Measurements from ENCODE around the gene DSTN.

The DSTN gene

DNA sequence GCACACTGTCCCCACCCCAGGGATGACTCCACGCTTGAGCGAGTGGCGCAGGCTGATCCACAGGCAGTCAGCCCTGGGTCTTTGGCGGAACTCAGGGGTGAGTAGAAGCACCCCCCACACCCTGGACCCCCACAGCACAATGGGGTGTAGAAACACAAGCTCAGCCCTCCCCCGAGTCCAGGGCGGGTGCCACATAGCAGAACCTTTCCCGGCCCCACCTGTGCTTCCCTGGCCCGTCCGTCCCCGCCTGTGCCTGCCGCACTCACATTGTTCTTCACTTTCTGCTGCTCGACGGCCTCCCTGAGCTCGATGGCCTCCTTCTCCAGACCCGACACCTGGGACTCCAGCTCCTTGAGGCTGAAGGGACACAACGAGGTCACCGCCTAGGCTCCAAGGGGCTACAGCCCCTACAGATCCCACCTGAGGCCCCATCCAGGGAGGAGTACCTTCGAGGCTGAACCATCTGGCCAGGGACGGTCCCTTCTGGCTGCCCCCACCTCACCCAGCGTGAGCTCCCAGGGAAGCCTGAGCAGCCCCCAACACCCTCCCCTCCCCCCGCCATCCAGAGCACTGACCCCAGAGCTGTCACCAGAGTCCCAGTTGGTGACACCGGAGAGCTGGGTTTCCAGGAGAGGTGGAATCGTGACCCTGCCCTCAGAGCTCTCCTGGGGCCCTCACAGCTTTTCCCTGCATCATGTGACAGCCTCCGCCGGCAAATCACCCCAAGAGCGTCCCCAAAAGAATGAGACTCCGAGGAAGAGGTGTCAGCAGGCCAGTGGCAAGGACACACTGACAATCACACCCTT, 55.6 kb downstream of the DSTN start:
- no peak overlapping the region for H3K27ac ChIP-seq
- no peak for TF ChIP-seq ZFX (IDR thresholded peaks at IDR 0.05)
- TF ChIP-seq, protein P1, sequence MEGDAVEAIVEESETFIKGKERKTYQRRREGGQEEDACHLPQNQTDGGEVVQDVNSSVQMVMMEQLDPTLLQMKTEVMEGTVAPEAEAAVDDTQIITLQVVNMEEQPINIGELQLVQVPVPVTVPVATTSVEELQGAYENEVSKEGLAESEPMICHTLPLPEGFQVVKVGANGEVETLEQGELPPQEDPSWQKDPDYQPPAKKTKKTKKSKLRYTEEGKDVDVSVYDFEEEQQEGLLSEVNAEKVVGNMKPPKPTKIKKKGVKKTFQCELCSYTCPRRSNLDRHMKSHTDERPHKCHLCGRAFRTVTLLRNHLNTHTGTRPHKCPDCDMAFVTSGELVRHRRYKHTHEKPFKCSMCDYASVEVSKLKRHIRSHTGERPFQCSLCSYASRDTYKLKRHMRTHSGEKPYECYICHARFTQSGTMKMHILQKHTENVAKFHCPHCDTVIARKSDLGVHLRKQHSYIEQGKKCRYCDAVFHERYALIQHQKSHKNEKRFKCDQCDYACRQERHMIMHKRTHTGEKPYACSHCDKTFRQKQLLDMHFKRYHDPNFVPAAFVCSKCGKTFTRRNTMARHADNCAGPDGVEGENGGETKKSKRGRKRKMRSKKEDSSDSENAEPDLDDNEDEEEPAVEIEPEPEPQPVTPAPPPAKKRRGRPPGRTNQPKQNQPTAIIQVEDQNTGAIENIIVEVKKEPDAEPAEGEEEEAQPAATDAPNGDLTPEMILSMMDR (conservative IDR thresholded peaks at IDR 0.05): no peak

GRCh38 chr20:17626217-17627007, 56.5 kb downstream of the DSTN start:
- no peak for TF ChIP-seq ZFX (IDR thresholded peaks at IDR 0.05)
- TF ChIP-seq, protein P1 (conservative IDR thresholded peaks at IDR 0.05): no peak
- H3K27ac ChIP-seq: no peak overlapping the region

- no peak overlapping the region for H3K27ac ChIP-seq
- TF ChIP-seq ZFX (IDR thresholded peaks at IDR 0.05): no peak
- TF ChIP-seq, protein P1 (conservative IDR thresholded peaks at IDR 0.05): no peak
These were observed 57.5 kb downstream of the DSTN start for GRCh38 chr20:17627101-17627955.

- TF ChIP-seq, protein P1 (conservative IDR thresholded peaks at IDR 0.05): no peak
- no peak for TF ChIP-seq ZFX (IDR thresholded peaks at IDR 0.05)
- H3K27ac ChIP-seq: no peak overlapping the region
These were observed 58.4 kb downstream of the DSTN start for GRCh38 chr20:17628101-17628841.

GRCh38 chr20:17629025-17629424, 59.1 kb downstream of the DSTN start:
- TF ChIP-seq, protein P1 (conservative IDR thresholded peaks at IDR 0.05): no peak
- no peak for TF ChIP-seq ZFX (IDR thresholded peaks at IDR 0.05)

GRCh38 chr20:17629678-17630089, 59.8 kb downstream of the DSTN start:
- no peak overlapping the region for H3K27ac ChIP-seq
- TF ChIP-seq, protein P1 (conservative IDR thresholded peaks at IDR 0.05): no peak
- TF ChIP-seq ZFX (IDR thresholded peaks at IDR 0.05): no peak

More at GRCh38 chr20:17629025-17629424, 59.1 kb downstream of the DSTN start:
- H3K27ac ChIP-seq: no peak overlapping the region
